ENCODE results near the gene PATL2. TPM values are rescaled to one million over a fixed set of nuclear protein-coding genes. Genes with fewer than 3 reads are reported as not detected.

The PATL2 gene
- total and polyA plus RNA-seq, 2 donors (not counting 1 experiment from before 2014, with no cell fraction given), result 58.9 to 89.4 TPM

DNA sequence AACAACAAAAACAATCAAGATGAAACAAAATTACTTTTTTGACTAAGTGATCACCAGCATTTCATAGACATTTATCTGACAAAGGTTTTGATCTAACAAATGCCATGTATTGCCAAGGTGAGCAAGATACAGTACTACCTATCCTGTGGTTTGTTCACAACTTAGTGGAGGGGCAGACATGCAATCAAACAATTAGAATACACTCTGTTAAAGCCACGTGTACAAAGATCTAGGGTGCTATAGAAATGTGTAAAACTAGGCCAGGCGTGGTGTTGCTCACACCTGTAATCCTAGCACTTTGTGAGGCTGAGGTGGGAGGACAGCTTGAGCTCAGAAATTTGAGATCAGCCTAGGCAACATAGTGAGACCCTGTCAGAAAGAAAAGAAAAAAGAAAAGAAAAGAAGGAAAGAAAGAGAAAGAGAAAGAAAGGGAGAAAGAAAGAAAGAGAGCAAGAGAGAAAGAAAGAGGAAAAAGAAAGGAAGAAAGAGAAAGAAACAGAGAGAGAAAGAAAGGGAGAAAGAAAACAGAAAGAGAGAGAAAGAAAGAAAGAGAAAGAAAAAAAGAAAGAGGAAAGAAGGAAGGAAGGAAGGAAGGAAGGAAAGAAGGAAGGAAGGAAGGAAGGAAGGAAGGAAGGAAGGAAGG lies 23.8 kb upstream of the PATL2 start:
- POLR2A ChIA-PET, result interaction anchor here (0.7 to 34.6 kb wide), 4 partner anchors 7 to 150 kb away, joined by 5 to 819 read pairs (median 408); partner anchors contain the start of genes B2M, PATL2 and SPG11
- peak overlapping the region; percentile 49 for H3K9ac ChIP-seq (ENCODE audit: low read length)
- intact Hi-C loops (cut with micrococcal nuclease), result no loop called here

More for the DNA sequence above, 23.8 kb upstream of the PATL2 start:
- no peak for TF ChIP-seq EZH2 (IDR thresholded peaks at IDR 0.05; ENCODE audit: borderline replicate concordance, insufficient read depth, low read depth, low read length, poor library complexity, severe bottlenecking)
- TF ChIP-seq, protein P1, sequence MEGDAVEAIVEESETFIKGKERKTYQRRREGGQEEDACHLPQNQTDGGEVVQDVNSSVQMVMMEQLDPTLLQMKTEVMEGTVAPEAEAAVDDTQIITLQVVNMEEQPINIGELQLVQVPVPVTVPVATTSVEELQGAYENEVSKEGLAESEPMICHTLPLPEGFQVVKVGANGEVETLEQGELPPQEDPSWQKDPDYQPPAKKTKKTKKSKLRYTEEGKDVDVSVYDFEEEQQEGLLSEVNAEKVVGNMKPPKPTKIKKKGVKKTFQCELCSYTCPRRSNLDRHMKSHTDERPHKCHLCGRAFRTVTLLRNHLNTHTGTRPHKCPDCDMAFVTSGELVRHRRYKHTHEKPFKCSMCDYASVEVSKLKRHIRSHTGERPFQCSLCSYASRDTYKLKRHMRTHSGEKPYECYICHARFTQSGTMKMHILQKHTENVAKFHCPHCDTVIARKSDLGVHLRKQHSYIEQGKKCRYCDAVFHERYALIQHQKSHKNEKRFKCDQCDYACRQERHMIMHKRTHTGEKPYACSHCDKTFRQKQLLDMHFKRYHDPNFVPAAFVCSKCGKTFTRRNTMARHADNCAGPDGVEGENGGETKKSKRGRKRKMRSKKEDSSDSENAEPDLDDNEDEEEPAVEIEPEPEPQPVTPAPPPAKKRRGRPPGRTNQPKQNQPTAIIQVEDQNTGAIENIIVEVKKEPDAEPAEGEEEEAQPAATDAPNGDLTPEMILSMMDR (IDR thresholded peaks at IDR 0.05), result peak; percentile 29
- no peaks in the 10 kb centered on the region for H3K9me3 ChIP-seq (ENCODE audit: control extremely low read depth in 1 of 3, control insufficient read depth in 2 of 3, insufficient read depth in 1 of 3, low read length in 2 of 3)
- 65% methylated on average over 2 of the region's 2 CpGs for WGBS (ENCODE audit: insufficient coverage)
- Mint-ChIP-seq H3K27ac (peak overlapping the region; percentile 98), H3K9me3 (ENCODE audit: insufficient read depth) (no peaks in the 10 kb centered on the region), H3K4me3 (peak overlapping the region; percentile 89), H3K4me1 (peaks cover 55% of the 10 kb centered on the region), H3K27me3 (no peaks in the 10 kb centered on the region)
- H3K4me1 ChIP-seq (ENCODE audit: control insufficient read depth in 2 of 2, insufficient read depth in 2 of 2, low read length in 2 of 2), result peaks cover 34 to 46% of the 10 kb centered on the region in 2 donors
- H3K27ac ChIP-seq (ENCODE audit: low read length in 2 of 2), result peak overlapping the region; percentile 64 to 87
- DNase-seq, result no peak
- peaks cover 82% of the 10 kb centered on the region for H3K79me2 ChIP-seq (ENCODE audit: control insufficient read depth, insufficient read depth, low read length)
- CTCF ChIA-PET, result interaction anchor here (0.7 to 18.0 kb wide), 13 partner anchors 7 to 157 kb away, joined by 3 to 529 read pairs (median 9); partner anchors contain the start of genes B2M, PATL2 and SPG11
- peak overlapping the region; percentile 70 for H2AFZ ChIP-seq (ENCODE audit: insufficient read depth, low read depth, low read length, poor library complexity, severe bottlenecking)
- no peaks in the 10 kb centered on the region for H4K20me1 ChIP-seq (ENCODE audit: control insufficient read depth, insufficient read depth, low read length, poor library complexity, severe bottlenecking)
- no peaks in the 10 kb centered on the region for H3K27me3 ChIP-seq (replicated peaks in 1 of 4; ENCODE audit: control extremely low read depth in 1 of 4, control insufficient read depth in 3 of 4, insufficient read depth in 4 of 4, low read length in 3 of 4)
- H3K4me2 ChIP-seq (replicated peaks; ENCODE audit: low read depth, low read length, poor library complexity, severe bottlenecking), result peak overlapping the region; percentile 77
- peaks cover 0 to 7% of the 10 kb centered on the region in 2 experiments for H3K36me3 ChIP-seq (replicated peaks in 1 of 2; ENCODE audit: control extremely low read depth in 1 of 2, control insufficient read depth in 1 of 2, extremely low read depth in 1 of 2, insufficient read depth in 2 of 2, low read length in 1 of 2)
- H3K4me3 ChIP-seq (ENCODE audit: control extremely low read depth in 1 of 5, extremely low read depth in 1 of 5, insufficient read depth in 1 of 5, low read depth in 2 of 5, low read length in 4 of 5), result peak overlapping the region in 1 of 5 experiments; percentile 20
- ATAC-seq (ENCODE audit: low read depth), result no peak

All from B cell (primary cell).